Body of pancreas (tissue), 4 donors: ENCODE data around the gene SLC37A1. TPM values are rescaled to one million over a fixed set of nuclear protein-coding genes. Genes with fewer than 3 reads are reported as not detected.

ENCODE experiments used
- ATAC-seq: fragments of 150-250 bp; one replicate; pipeline ENCODE4 v1.9.1; 2016
- DNase-seq, 4 donors: peaks; one replicate each; pipeline ENCODE4 v3.0.0-alpha.2; 2019
- H3K27ac ChIP-seq, 4 donors: fragments of 200-600 bp; sonication (generic); 1 replicate in 3 of 4; 2 replicates in 1 of 4; pipeline versions ENCODE4 v1.5.1 to v1.6.1; 2016 to 2019; ENCODE audit warnings: mild to moderate bottlenecking in 1 of 4, mixed read lengths in 1 of 4, moderate library complexity in 1 of 4
- H3K27me3 ChIP-seq, 2 donors: fragments of 200-600 bp; sonication (generic); one replicate each; pipeline ENCODE4 v1.6.0; 2016; ENCODE audit warnings: mild to moderate bottlenecking in 1 of 2
- H3K36me3 ChIP-seq, 2 donors: fragments of 200-600 bp; sonication (generic); replicated peaks in 1 of 2; 2 replicates each; pipeline ENCODE4 v1.5.1; 2016; ENCODE audit warnings: low read depth in 2 of 2; ENCODE audit not compliant: insufficient read depth in 1 of 2
- H3K4me1 ChIP-seq: fragments of 200-600 bp; sonication (generic); one replicate; pipeline ENCODE4 v1.6.0; 2016
- H3K4me3 ChIP-seq, 2 donors: fragments of 200-600 bp; sonication (generic); 1 replicate in 1 of 2; 2 replicates in 1 of 2; pipeline ENCODE4 v1.5.1; 2016 to 2019
- H3K9me3 ChIP-seq, 3 donors: fragments of 200-600 bp; sonication (generic); 1 replicate in 2 of 3; 2 replicates in 1 of 3; pipeline ENCODE4 v1.5.1; 2016
- POLR2A ChIP-seq, 3 donors: fragments of 450-650 bp; IDR thresholded peaks; one replicate each; pipeline ENCODE4 v1.6.1; 2016; ENCODE audit warnings: antibody characterized with exemption in 3 of 3, mild to moderate bottlenecking in 2 of 3
- WGBS, 2 donors: methylation state at CpG; one replicate each; pipeline ENCODE4 v1.1.5; 2017; 5-methylcytosine and 5-hydroxymethylcytosine counted together
- intact Hi-C: fragments of 100-400 bp; cut with DNase I; formaldehyde crosslinking; loops from one replicate; pipeline ENCODE4 v1.15.1; 2023
- total RNA-seq, 2 donors: library from RNA; depleted of rRNA; stranded (reverse); fragments of >200 nt; gene quantifications; one replicate each; pipeline ENCODE4 v1.1.0, GENCODE V29; 2016
- TF ChIP-seq, protein P1 (sequence below), 7 experiments: fragments of 450-650 bp in 4 of 7; fragments of 200-600 bp in 3 of 7; sonication (generic) in 3 of 7; IDR thresholded peaks; one replicate each; pipeline ENCODE4 v1.5.1; 2016 to 2019; ENCODE audit warnings: antibody characterized with exemption in 7 of 7

Gene SLC37A1
- total RNA-seq, 2 donors from 2014 or later: 6.3 to 16.3 TPM

GRCh38 chr21:42543106-42543847 lies 29.6 kb downstream of the SLC37A1 start:
- 90 to 92% methylated on average over 25 of the region's 25 CpGs for WGBS, 2 donors
- no peak for TF ChIP-seq POLR2A (IDR thresholded peaks at IDR 0.05)
- TF ChIP-seq, protein P1, sequence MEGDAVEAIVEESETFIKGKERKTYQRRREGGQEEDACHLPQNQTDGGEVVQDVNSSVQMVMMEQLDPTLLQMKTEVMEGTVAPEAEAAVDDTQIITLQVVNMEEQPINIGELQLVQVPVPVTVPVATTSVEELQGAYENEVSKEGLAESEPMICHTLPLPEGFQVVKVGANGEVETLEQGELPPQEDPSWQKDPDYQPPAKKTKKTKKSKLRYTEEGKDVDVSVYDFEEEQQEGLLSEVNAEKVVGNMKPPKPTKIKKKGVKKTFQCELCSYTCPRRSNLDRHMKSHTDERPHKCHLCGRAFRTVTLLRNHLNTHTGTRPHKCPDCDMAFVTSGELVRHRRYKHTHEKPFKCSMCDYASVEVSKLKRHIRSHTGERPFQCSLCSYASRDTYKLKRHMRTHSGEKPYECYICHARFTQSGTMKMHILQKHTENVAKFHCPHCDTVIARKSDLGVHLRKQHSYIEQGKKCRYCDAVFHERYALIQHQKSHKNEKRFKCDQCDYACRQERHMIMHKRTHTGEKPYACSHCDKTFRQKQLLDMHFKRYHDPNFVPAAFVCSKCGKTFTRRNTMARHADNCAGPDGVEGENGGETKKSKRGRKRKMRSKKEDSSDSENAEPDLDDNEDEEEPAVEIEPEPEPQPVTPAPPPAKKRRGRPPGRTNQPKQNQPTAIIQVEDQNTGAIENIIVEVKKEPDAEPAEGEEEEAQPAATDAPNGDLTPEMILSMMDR (IDR thresholded peaks at IDR 0.05): no peak
- Histone ChIP-seq H3K27me3 (no peaks in the 10 kb centered on the region), H3K27ac (no peak overlapping the region), H3K4me1 (no peaks in the 10 kb centered on the region), H3K9me3 (no peaks in the 10 kb centered on the region), H3K36me3 (peaks cover 0 to 8% of the 10 kb centered on the region in 2 donors), H3K4me3 (no peak overlapping the region)
- DNase-seq: no peak
- intact Hi-C loops: no loop called here
- no peak for ATAC-seq

DNA sequence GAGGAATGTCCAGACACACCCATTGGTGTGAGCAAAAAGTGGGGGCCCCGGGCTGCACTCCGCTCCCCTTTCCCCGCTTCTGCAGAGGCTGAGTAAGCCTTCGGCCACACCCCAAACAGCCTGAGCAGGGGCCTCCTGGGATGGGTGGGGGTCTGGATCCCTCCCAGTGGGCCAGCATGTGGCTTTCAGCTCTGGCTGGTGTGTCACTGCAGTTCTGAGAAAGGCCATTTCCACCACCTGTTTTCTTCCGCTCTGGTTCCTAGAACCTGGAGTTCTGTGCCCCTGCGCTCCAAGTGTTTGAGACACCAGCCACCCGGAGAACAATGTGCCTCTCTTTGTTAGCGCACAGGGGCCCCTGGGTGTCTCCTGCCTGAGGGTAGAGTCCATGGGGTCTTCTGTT lies 30.9 kb downstream of the SLC37A1 start:
- DNase-seq (no peak), ATAC-seq (no peak)
- H3K36me3 ChIP-seq: peaks cover 0 to 10% of the 10 kb centered on the region in 2 donors
- 93 to 94% methylated on average over 8 of the region's 8 CpGs for WGBS, 2 donors
- intact Hi-C loops: no loop called here
- no peaks in the 10 kb centered on the region for H3K4me1 ChIP-seq
- H3K27me3 ChIP-seq: no peaks in the 10 kb centered on the region
- TF ChIP-seq, protein P1 (IDR thresholded peaks at IDR 0.05): no peak
- no peak for TF ChIP-seq POLR2A (IDR thresholded peaks at IDR 0.05)
- no peaks in the 10 kb centered on the region for H3K9me3 ChIP-seq
- no peak overlapping the region for H3K27ac ChIP-seq
- H3K4me3 ChIP-seq: no peak overlapping the region

GRCh38 chr21:42545317-42545716 lies 31.7 kb downstream of the SLC37A1 start:
- no peak overlapping the region for H3K27ac ChIP-seq
- intact Hi-C loops: no loop called here

GRCh38 chr21:42545745-42546144 lies 32.1 kb downstream of the SLC37A1 start:
- no peak overlapping the region for H3K27ac ChIP-seq
- intact Hi-C loops: no loop called here
- TF ChIP-seq POLR2A (IDR thresholded peaks at IDR 0.05): no peak
- TF ChIP-seq, protein P1 (IDR thresholded peaks at IDR 0.05): no peak
- DNase-seq: no peak
- no peaks in the 10 kb centered on the region for H3K4me1 ChIP-seq
- 67 to 88% methylated on average over 1 to 8 of the region's 8 CpGs for whole genome bisulfite sequencing, 2 donors
- H3K4me3 ChIP-seq: no peak overlapping the region
- peaks cover 0 to 10% of the 10 kb centered on the region in 2 donors for H3K36me3 ChIP-seq
- no peak for ATAC-seq
- H3K27me3 ChIP-seq: no peaks in the 10 kb centered on the region
- no peaks in the 10 kb centered on the region for H3K9me3 ChIP-seq

More at GRCh38 chr21:42545317-42545716, 31.7 kb downstream of the SLC37A1 start:
- DNase-seq (no peak), ATAC-seq (no peak)
- 95 to 96% methylated on average over 4 of the region's 4 CpGs for WGBS, 2 donors
- Histone ChIP-seq H3K27me3 (no peaks in the 10 kb centered on the region), H3K4me3 (no peak overlapping the region), H3K4me1 (no peaks in the 10 kb centered on the region), H3K9me3 (no peaks in the 10 kb centered on the region), H3K36me3 (peaks cover 0 to 10% of the 10 kb centered on the region in 2 donors)
- TF ChIP-seq POLR2A (IDR thresholded peaks at IDR 0.05): no peak
- TF ChIP-seq, protein P1 (IDR thresholded peaks at IDR 0.05): no peak

DNA sequence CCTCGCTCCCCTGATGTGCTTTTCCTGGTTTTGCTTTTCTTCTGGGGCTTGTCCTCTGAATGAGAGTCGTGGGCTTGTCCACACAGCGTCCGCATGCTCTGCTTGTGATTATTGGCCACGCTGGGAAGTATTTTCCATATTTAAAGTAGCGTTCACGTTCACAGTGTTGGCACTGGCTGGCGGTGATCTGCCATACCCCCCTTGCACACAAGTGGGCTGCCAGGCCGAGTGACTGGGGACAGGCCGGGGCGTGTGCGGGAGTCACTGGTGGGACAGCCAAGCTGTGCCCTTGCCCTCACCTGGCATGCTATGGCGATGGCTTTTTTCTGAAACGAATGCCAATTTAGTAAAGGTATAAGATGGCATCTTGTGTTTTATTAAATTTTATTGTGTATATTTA lies 32.8 kb downstream of the SLC37A1 start:
- Histone ChIP-seq H3K27ac (no peak overlapping the region), H3K36me3 (peaks cover 0 to 10% of the 10 kb centered on the region in 2 donors), H3K9me3 (no peaks in the 10 kb centered on the region), H3K4me1 (no peaks in the 10 kb centered on the region), H3K27me3 (no peaks in the 10 kb centered on the region), H3K4me3 (no peak overlapping the region)
- ATAC-seq (no peak), DNase-seq (no peak)
- WGBS, 2 donors: 85 to 89% methylated on average over 14 of the region's 14 CpGs
- TF ChIP-seq, protein P1 (IDR thresholded peaks at IDR 0.05): no peak
- no peak for TF ChIP-seq POLR2A (IDR thresholded peaks at IDR 0.05)
- intact Hi-C loops: no loop called here
